HepG2 (cell line): ENCODE measurements around the gene NPEPL1. TPM values are rescaled to one million over a fixed set of nuclear protein-coding genes. Genes with fewer than 3 reads are reported as not detected.

Source experiments
- ATAC-seq: fragments of 200-7000 bp; cut with Tn5 transposase; 3 replicates; pipeline ENCODE4 v1.9.1; 2020; ENCODE audit warnings: mild to moderate bottlenecking, moderate library complexity
- BruUV-seq: library from RNA; stranded (reverse); fragments of 400-500 nt; replicated peaks from 2 replicates; lab custom pipeline; 2021; lab: Mats Ljungman, UMichigan
- CTCF ChIA-PET: fragments of 300-600 bp; formaldehyde crosslinking; extraction: SDS; loops from one replicate; lab custom pipeline; 2021; ENCODE audit warnings: low total read pairs, inconsistent platforms, low intra/inter-chr PET ratio; lab: Yijun Ruan, JAX
- POLR2A ChIA-PET: fragments of 350-600 bp; sonication (Branson Sonifier 250); formaldehyde crosslinking; loops from one replicate; lab custom pipeline; 2020; ENCODE audit warnings: antibody characterized with exemption, inconsistent platforms; lab: Yijun Ruan, JAX
- DNase-seq: peaks from one replicate; pipeline ENCODE4 v3.0.0-alpha.2; 2015; ENCODE audit warnings: low spot score
- FAIRE-seq: peaks from 3 replicates; lab custom pipeline; 2011; peaks lifted over from hg19 to GRCh38; lab: Jason Lieb, UNC
- H2AFZ ChIP-seq: one replicate; pipeline ENCODE4 v1.6.1; 2011; ENCODE audit warnings: low read length, inconsistent platforms
- H3K27ac ChIP-seq: fragments of 300-600 bp; 3 replicates; pipeline ENCODE4 v1.8.0; 2011; ENCODE audit warnings: mixed run types, mild to moderate bottlenecking, mixed read lengths, low read length, inconsistent platforms; ENCODE audit not compliant: insufficient read depth; ENCODE audit errors: extremely low read length
- H3K27me3 ChIP-seq, 2 experiments: fragments of 200-600 bp in 1 of 2; 2 replicates in 1 of 2; 3 replicates in 1 of 2; pipeline versions ENCODE4 v1.6.0 to v1.8.0; 2011; ENCODE audit warnings: low read length in 2 of 2, mild to moderate bottlenecking in 2 of 2, moderate library complexity in 2 of 2, inconsistent platforms in 1 of 2; ENCODE audit not compliant: insufficient read depth in 2 of 2, control insufficient read depth in 1 of 2
- H3K36me3 ChIP-seq, 2 experiments: fragments of 200-600 bp in 1 of 2; replicated peaks in 1 of 2; 2 replicates in 1 of 2; 3 replicates in 1 of 2; pipeline versions ENCODE4 v1.5.1 to v1.8.0; 2011; ENCODE audit warnings: low read length in 2 of 2, inconsistent platforms in 1 of 2; ENCODE audit not compliant: insufficient read depth in 2 of 2, control insufficient read depth in 1 of 2
- H3K4me1 ChIP-seq: 2 replicates; pipeline ENCODE4 v1.5.1; 2012; ENCODE audit warnings: low read length, inconsistent platforms; ENCODE audit not compliant: insufficient read depth
- H3K4me2 ChIP-seq: 2 replicates; pipeline ENCODE4 v1.6.0; 2011; ENCODE audit warnings: low read depth, low read length, inconsistent platforms
- H3K4me3 ChIP-seq, 3 experiments: fragments of 200-600 bp in 1 of 3; sonication (generic), shearing (Covaris generic) in 1 of 3; replicated peaks in 1 of 3; 2 replicates each; pipeline ENCODE4 v1.5.1; 2011 to 2016; ENCODE audit warnings: low read length in 3 of 3, inconsistent platforms in 2 of 3, low read depth in 2 of 3, mild to moderate bottlenecking in 2 of 3, control low read depth in 1 of 3, mixed read lengths in 1 of 3; ENCODE audit not compliant: insufficient read depth in 1 of 3
- H3K79me2 ChIP-seq: one replicate; pipeline ENCODE4 v1.6.1; 2011; ENCODE audit warnings: low read length, inconsistent platforms; ENCODE audit not compliant: insufficient read depth
- H3K9ac ChIP-seq: 2 replicates; pipeline ENCODE4 v1.6.0; 2011; ENCODE audit warnings: mild to moderate bottlenecking, low read depth, low read length, inconsistent platforms; ENCODE audit not compliant: insufficient read depth
- H3K9me3 ChIP-seq: 2 replicates; pipeline ENCODE4 v1.5.1; 2012; ENCODE audit warnings: mild to moderate bottlenecking, low read length
- H4K20me1 ChIP-seq: 2 replicates; pipeline ENCODE4 v1.6.0; 2011; ENCODE audit warnings: inconsistent platforms, mild to moderate bottlenecking, low read length, moderate library complexity; ENCODE audit not compliant: insufficient read depth
- AGO2 ChIP-seq: fragments of 200-400 bp; formaldehyde crosslinking; optimal IDR thresholded peaks from 2 replicates; pipeline ENCODE3; 2017; ENCODE audit warnings: mild to moderate bottlenecking, low read depth, low read length, moderate library complexity
- CBX2 ChIP-seq, 2 experiments: fragments of 200-600 bp in 1 of 2; sonication (generic); formaldehyde crosslinking in 1 of 2; IDR thresholded peaks; 2 replicates each; pipeline versions ENCODE4 v1.7.0 to v1.8.1; 2018 to 2022; ENCODE audit warnings: low read depth in 2 of 2, low read length in 1 of 2, mild to moderate bottlenecking in 1 of 2, missing genetic modification reagents in 1 of 2
- CEBPZ ChIP-seq: IDR thresholded peaks from 2 replicates; pipeline ENCODE4 v1.6.1; 2012; ENCODE audit warnings: low read length, improper control_type of control experiment
- ERF ChIP-seq: IDR thresholded peaks from 2 replicates; pipeline ENCODE4 v1.6.1; 2018; ENCODE audit warnings: missing biosample characterization, missing genetic modification reagents
- FOXO4 ChIP-seq: sonication (generic); formaldehyde crosslinking; conservative IDR thresholded peaks from 2 replicates; pipeline ENCODE4 v1.8.1; 2023; ENCODE audit warnings: missing genetic modification reagents
- PCBP1 ChIP-seq: fragments of 200-400 bp; formaldehyde crosslinking; IDR thresholded peaks from 2 replicates; pipeline ENCODE4 v1.6.1; 2017; ENCODE audit warnings: mild to moderate bottlenecking, low read depth, low read length, borderline replicate concordance
- PLRG1 ChIP-seq: fragments of 450-650 bp; conservative IDR thresholded peaks from 2 replicates; pipeline ENCODE4 v1.6.1; 2016
- POLR2AphosphoS5 ChIP-seq: IDR thresholded peaks from 2 replicates; pipeline ENCODE4 v1.6.1; 2012; ENCODE audit warnings: low read depth, low read length
- SRY ChIP-seq: sonication (generic); formaldehyde crosslinking; IDR thresholded peaks from 2 replicates; pipeline ENCODE4 v1.8.0; 2022; ENCODE audit warnings: mild to moderate bottlenecking, missing genetic modification reagents
- TFAP4 ChIP-seq: sonication (generic); IDR thresholded peaks from 2 replicates; pipeline ENCODE4 v1.6.1; 2016; ENCODE audit warnings: low read depth, borderline replicate concordance
- ZNF549 ChIP-seq: sonication (generic); formaldehyde crosslinking; IDR thresholded peaks from 2 replicates; pipeline ENCODE4 v1.5.0; 2020; ENCODE audit warnings: missing genetic modification reagents
- ZNF616 ChIP-seq: sonication (generic); formaldehyde crosslinking; IDR thresholded peaks from 2 replicates; pipeline ENCODE4 v1.5.0; 2020; ENCODE audit warnings: low read depth, mild to moderate bottlenecking, missing genetic modification reagents
- ZNF83 ChIP-seq: sonication (generic); formaldehyde crosslinking; IDR thresholded peaks from 2 replicates; pipeline ENCODE4 v1.4.0; 2020; ENCODE audit warnings: missing genetic modification reagents, mild to moderate bottlenecking, borderline replicate concordance
- ZNF839 ChIP-seq: sonication (generic); formaldehyde crosslinking; IDR thresholded peaks from 2 replicates; pipeline ENCODE4 v1.4.0; 2020; ENCODE audit warnings: missing genetic modification reagents, mild to moderate bottlenecking, borderline replicate concordance
- WGBS: methylation state at CpG from one replicate; pipeline ENCODE4 v1.1.6; 2017; ENCODE audit warnings: low lambda C conversion rate; 5-methylcytosine and 5-hydroxymethylcytosine counted together
- in situ Hi-C: cut with HindIII; loops from 2 replicates; pipeline ENCODE4 v1.10.0; 2017; ENCODE audit warnings: low pct_unique_long_range_greater_than_20kb; ENCODE audit not compliant: extremely low pct_ligation_motif_present
- intact Hi-C: fragments of 100-400 bp; cut with micrococcal nuclease; formaldehyde crosslinking; loops from one replicate; pipeline ENCODE4 v1.10.0; 2022; ENCODE audit not compliant: unreplicated experiment
- polyA plus RNA-seq, 8 experiments: library from polyadenylated mRNA; depleted of rRNA in 3 of 8; stranded (reverse) in 7 of 8; unstranded in 1 of 8; fragments of >200 nt; fragmentation: Illumina TruSeq in 4 of 8; extraction: Trizol in 4 of 8; gene quantifications; 2 replicates each; pipeline versions ENCODE4 v1.2.1 to v1.2.3, GENCODE V29; 2011 to 2016; ENCODE audit warnings: low read depth in 4 of 8, missing spikeins in 1 of 8, mixed read lengths in 1 of 8; ENCODE audit not compliant: insufficient read depth in 1 of 8
- total RNA-seq, 5 experiments: library from RNA; depleted of rRNA; stranded (reverse); fragments of >200 nt; fragmentation: Illumina TruSeq; extraction: Trizol; gene quantifications; 2 replicates each; pipeline ENCODE4 v1.2.3, GENCODE V29; 2016; ENCODE audit warnings: low read depth in 1 of 5

The NPEPL1 gene
- total and polyA plus RNA-seq, 2 of the 13 experiments (the other 11 are each of a cell fraction or from before 2014, with no cell fraction given), result 4.1 to 7.5 TPM

GRCh38 chr20:58675641-58676040 is 17.0 kb upstream of the NPEPL1 start:
- Histone ChIP-seq H2AFZ (no peak overlapping the region), H3K79me2 (no peaks in the 10 kb centered on the region), H3K36me3 (peaks cover 31 to 80% of the 10 kb centered on the region in 2 experiments), H3K4me2 (no peak overlapping the region), H3K27me3 (no peaks in the 10 kb centered on the region), H3K4me3 (no peak overlapping the region), H3K4me1 (no peaks in the 10 kb centered on the region), H3K27ac (no peak overlapping the region), H3K9ac (no peak overlapping the region), H4K20me1 (no peaks in the 10 kb centered on the region), H3K9me3 (no peaks in the 10 kb centered on the region)
- intact Hi-C loops, result no loop called here
- DNase-seq, result no peak
- FAIRE-seq, result no peak
- ChIA-PET POLR2A (no interaction called here), CTCF (no interaction called here)
- whole genome bisulfite sequencing, result 92% methylated on average over 17 of the region's 17 CpGs
- in situ Hi-C loops, result no loop called here
- no peak for ATAC-seq
- no TSS peak for BruUV-seq
- TF ChIP-seq TFAP4 (no peak), AGO2 (peak; percentile 16)

GRCh38 chr20:58676161-58676560 is 16.4 kb upstream of the NPEPL1 start:
- Histone ChIP-seq H3K4me3 (no peak overlapping the region), H3K79me2 (no peaks in the 10 kb centered on the region), H3K27me3 (no peaks in the 10 kb centered on the region), H3K9me3 (no peaks in the 10 kb centered on the region), H3K27ac (no peak overlapping the region), H3K36me3 (peaks cover 27 to 77% of the 10 kb centered on the region in 2 experiments), H3K4me1 (no peaks in the 10 kb centered on the region), H3K4me2 (no peak overlapping the region), H3K9ac (no peak overlapping the region), H4K20me1 (no peaks in the 10 kb centered on the region), H2AFZ (no peak overlapping the region)
- in situ Hi-C loops (no loop called here), intact Hi-C loops (no loop called here)
- ChIA-PET POLR2A (no interaction called here), CTCF (no interaction called here)
- DNase-seq, result no peak
- no peak for FAIRE-seq
- no peak for ATAC-seq
- WGBS, result 98% methylated on average over 19 of the region's 19 CpGs
- no TSS peak for BruUV-seq
- TF ChIP-seq ERF (CRISPR knock-in tag), result no peak
- TF ChIP-seq CBX2 (IDR thresholded peaks at IDR 0.05; ENCODE audit: low read depth, low read length), result no peak
- no peak for TF ChIP-seq CBX2 (CRISPR knock-in tag; IDR thresholded peaks at IDR 0.05; ENCODE audit: low read depth)
- no peak for TF ChIP-seq PCBP1
- no peak for TF ChIP-seq CEBPZ
- no peak for TF ChIP-seq ZNF616 (CRISPR knock-in tag)
- no peak for TF ChIP-seq POLR2AphosphoS5
- no peak for TF ChIP-seq SRY (CRISPR knock-in tag)
- TF ChIP-seq ZNF83 (CRISPR knock-in tag), result no peak
- TF ChIP-seq PLRG1, result no peak
- 0 out of 2 replicates have a peak, but pooled peaks have one; percentile 31 for TF ChIP-seq FOXO4 (CRISPR knock-in tag)
- no peak for TF ChIP-seq ZNF839 (CRISPR knock-in tag)
- no peak for TF ChIP-seq ZNF549 (CRISPR knock-in tag)
- TF ChIP-seq AGO2, result peak; percentile 45
